ENCODE results near the gene GASK1B.

The GASK1B gene

DNA sequence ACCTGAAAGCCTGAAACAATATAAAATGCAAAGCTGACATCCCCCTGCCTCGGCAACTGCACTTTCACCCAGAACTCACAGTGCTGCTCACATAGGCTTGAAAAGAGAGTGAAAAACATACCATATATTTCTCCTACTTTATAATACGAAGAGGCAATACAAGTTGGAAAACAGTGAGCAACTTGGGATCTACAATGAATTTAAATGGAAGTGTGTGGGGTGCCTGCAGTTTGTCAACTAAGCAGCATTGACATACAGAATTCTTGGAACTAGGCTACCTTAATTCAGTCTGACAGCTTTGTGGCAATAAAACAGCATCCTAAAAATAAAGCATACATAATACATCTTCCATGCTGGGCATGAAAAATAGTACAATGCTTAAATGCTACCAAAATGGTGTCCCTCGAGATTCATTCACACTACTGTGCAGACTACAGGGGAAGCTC is 8.0 kb downstream of the GASK1B start:
- Histone ChIP-seq H3K27ac (ENCODE audit: low read depth, low read length) (no peak overlapping the region), H3K36me3 (ENCODE audit: insufficient read depth, low read length) (no peaks in the 10 kb centered on the region), H3K4me1 (ENCODE audit: control insufficient read depth, insufficient read depth, low read length, unreplicated experiment) (peaks cover 10% of the 10 kb centered on the region), H3K4me3 (ENCODE audit: low read depth, low read length) (no peak overlapping the region), H3K79me2 (ENCODE audit: control insufficient read depth, insufficient read depth, low read length, unreplicated experiment) (no peaks in the 10 kb centered on the region), H2AFZ (ENCODE audit: low read length, unreplicated experiment) (no peak overlapping the region), H3K27me3 (ENCODE audit: insufficient read depth, low read length) (no peaks in the 10 kb centered on the region)

GRCh38 chr4:158163941-158164767 is 8.7 kb downstream of the GASK1B start:
- Histone ChIP-seq H3K27ac (ENCODE audit: low read depth, low read length) (no peak overlapping the region), H3K79me2 (ENCODE audit: control insufficient read depth, insufficient read depth, low read length, unreplicated experiment) (no peaks in the 10 kb centered on the region), H3K4me1 (ENCODE audit: control insufficient read depth, insufficient read depth, low read length, unreplicated experiment) (peaks cover 14% of the 10 kb centered on the region), H3K36me3 (ENCODE audit: insufficient read depth, low read length) (no peaks in the 10 kb centered on the region), H3K4me3 (ENCODE audit: low read depth, low read length) (no peak overlapping the region), H2AFZ (ENCODE audit: low read length, unreplicated experiment) (no peak overlapping the region), H3K27me3 (ENCODE audit: insufficient read depth, low read length) (no peaks in the 10 kb centered on the region)

- Histone ChIP-seq H3K4me3 (ENCODE audit: low read depth, low read length) (no peak overlapping the region), H2AFZ (ENCODE audit: low read length, unreplicated experiment) (no peak overlapping the region), H3K79me2 (ENCODE audit: control insufficient read depth, insufficient read depth, low read length, unreplicated experiment) (no peaks in the 10 kb centered on the region), H3K36me3 (ENCODE audit: insufficient read depth, low read length) (no peaks in the 10 kb centered on the region), H3K4me1 (ENCODE audit: control insufficient read depth, insufficient read depth, low read length, unreplicated experiment) (peaks cover 20% of the 10 kb centered on the region), H3K27ac (ENCODE audit: low read depth, low read length) (no peak overlapping the region), H3K27me3 (ENCODE audit: insufficient read depth, low read length) (no peaks in the 10 kb centered on the region)
Observed at GRCh38 chr4:158162631-158163030, 10.2 kb downstream of the GASK1B start.

GRCh38 chr4:158161551-158162354 is 11.1 kb downstream of the GASK1B start:
- Histone ChIP-seq H3K36me3 (ENCODE audit: insufficient read depth, low read length) (no peaks in the 10 kb centered on the region), H3K27ac (ENCODE audit: low read depth, low read length) (peak overlapping the region; percentile 73), H2AFZ (ENCODE audit: low read length, unreplicated experiment) (peak overlapping the region; percentile 94), H3K79me2 (ENCODE audit: control insufficient read depth, insufficient read depth, low read length, unreplicated experiment) (no peaks in the 10 kb centered on the region), H3K4me1 (ENCODE audit: control insufficient read depth, insufficient read depth, low read length, unreplicated experiment) (peaks cover 20% of the 10 kb centered on the region), H3K27me3 (ENCODE audit: insufficient read depth, low read length) (no peaks in the 10 kb centered on the region), H3K4me3 (ENCODE audit: low read depth, low read length) (no peak overlapping the region)

DNA sequence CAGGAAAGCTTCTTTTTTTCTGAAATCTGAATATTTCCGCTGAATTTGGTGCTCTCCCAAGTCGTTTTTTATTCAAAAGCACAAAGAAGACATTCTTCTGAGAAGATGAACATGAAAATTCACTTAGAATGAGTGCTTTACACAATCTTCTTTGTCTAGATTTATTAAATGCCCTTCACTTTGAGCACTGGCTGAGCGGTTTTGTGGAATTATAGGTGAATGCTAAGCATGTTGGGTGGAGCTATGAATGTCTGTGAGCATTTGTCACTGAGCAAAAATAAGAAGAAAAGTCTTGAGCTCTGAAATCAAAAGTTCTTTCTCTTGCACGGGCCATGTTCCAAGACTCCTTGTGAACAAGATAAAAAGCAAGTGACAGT is 13.1 kb downstream of the GASK1B start:
- Histone ChIP-seq H2AFZ (ENCODE audit: low read length, unreplicated experiment) (no peak overlapping the region), H3K79me2 (ENCODE audit: control insufficient read depth, insufficient read depth, low read length, unreplicated experiment) (no peaks in the 10 kb centered on the region), H3K4me1 (ENCODE audit: control insufficient read depth, insufficient read depth, low read length, unreplicated experiment) (peaks cover 20% of the 10 kb centered on the region), H3K27ac (ENCODE audit: low read depth, low read length) (peak overlapping the region; percentile 1; the same call in 1 of the 2 replicates), H3K4me3 (ENCODE audit: low read depth, low read length) (no peak overlapping the region), H3K27me3 (ENCODE audit: insufficient read depth, low read length) (no peaks in the 10 kb centered on the region), H3K36me3 (ENCODE audit: insufficient read depth, low read length) (no peaks in the 10 kb centered on the region)

GRCh38 chr4:158159054-158159717 is 13.6 kb downstream of the GASK1B start:
- H3K36me3 ChIP-seq (ENCODE audit: insufficient read depth, low read length), result no peaks in the 10 kb centered on the region
- H2AFZ ChIP-seq (ENCODE audit: low read length, unreplicated experiment), result no peak overlapping the region
- peak overlapping the region; percentile 1; the same call in 1 of the 2 replicates for H3K27ac ChIP-seq (ENCODE audit: low read depth, low read length)
- no peaks in the 10 kb centered on the region for H3K79me2 ChIP-seq (ENCODE audit: control insufficient read depth, insufficient read depth, low read length, unreplicated experiment)
- H3K4me1 ChIP-seq (ENCODE audit: control insufficient read depth, insufficient read depth, low read length, unreplicated experiment), result peaks cover 20% of the 10 kb centered on the region
- no peaks in the 10 kb centered on the region for H3K27me3 ChIP-seq (ENCODE audit: insufficient read depth, low read length)
- H3K4me3 ChIP-seq (ENCODE audit: low read depth, low read length), result no peak overlapping the region

DNA sequence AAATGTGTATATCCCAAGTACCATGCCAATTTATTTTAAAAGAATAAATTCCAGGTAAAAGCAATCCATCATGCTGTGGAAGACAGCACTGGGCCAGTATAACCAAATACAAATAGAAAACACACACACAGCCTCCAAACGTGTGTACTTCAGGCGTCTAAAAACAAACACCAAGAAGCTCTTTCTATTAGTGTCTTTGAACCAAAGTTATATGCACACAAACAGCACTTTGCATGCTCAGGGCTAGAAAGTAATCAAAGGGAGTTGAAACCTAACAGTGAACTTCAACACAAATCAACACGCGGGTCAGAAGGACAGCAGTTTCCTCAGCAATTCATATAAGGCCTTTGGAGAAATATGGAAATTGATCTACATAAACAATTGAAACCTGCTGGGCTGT is 15.4 kb downstream of the GASK1B start:
- Histone ChIP-seq H3K36me3 (ENCODE audit: insufficient read depth, low read length) (no peaks in the 10 kb centered on the region), H3K4me1 (ENCODE audit: control insufficient read depth, insufficient read depth, low read length, unreplicated experiment) (peaks cover 20% of the 10 kb centered on the region), H2AFZ (ENCODE audit: low read length, unreplicated experiment) (no peak overlapping the region), H3K4me3 (ENCODE audit: low read depth, low read length) (no peak overlapping the region), H3K79me2 (ENCODE audit: control insufficient read depth, insufficient read depth, low read length, unreplicated experiment) (no peaks in the 10 kb centered on the region), H3K27ac (ENCODE audit: low read depth, low read length) (no peak overlapping the region), H3K27me3 (ENCODE audit: insufficient read depth, low read length) (no peaks in the 10 kb centered on the region)

GRCh38 chr4:158155656-158156356 is 17.0 kb downstream of the GASK1B start:
- peaks cover 10% of the 10 kb centered on the region for H3K4me1 ChIP-seq (ENCODE audit: control insufficient read depth, insufficient read depth, low read length, unreplicated experiment)
- H3K27me3 ChIP-seq (ENCODE audit: insufficient read depth, low read length), result no peaks in the 10 kb centered on the region
- no peak overlapping the region for H3K27ac ChIP-seq (ENCODE audit: low read depth, low read length)
- no peaks in the 10 kb centered on the region for H3K36me3 ChIP-seq (ENCODE audit: insufficient read depth, low read length)
- H3K79me2 ChIP-seq (ENCODE audit: control insufficient read depth, insufficient read depth, low read length, unreplicated experiment), result no peaks in the 10 kb centered on the region
- no peak overlapping the region for H3K4me3 ChIP-seq (ENCODE audit: low read depth, low read length)
- no peak overlapping the region for H2AFZ ChIP-seq (ENCODE audit: low read length, unreplicated experiment)

DNA sequence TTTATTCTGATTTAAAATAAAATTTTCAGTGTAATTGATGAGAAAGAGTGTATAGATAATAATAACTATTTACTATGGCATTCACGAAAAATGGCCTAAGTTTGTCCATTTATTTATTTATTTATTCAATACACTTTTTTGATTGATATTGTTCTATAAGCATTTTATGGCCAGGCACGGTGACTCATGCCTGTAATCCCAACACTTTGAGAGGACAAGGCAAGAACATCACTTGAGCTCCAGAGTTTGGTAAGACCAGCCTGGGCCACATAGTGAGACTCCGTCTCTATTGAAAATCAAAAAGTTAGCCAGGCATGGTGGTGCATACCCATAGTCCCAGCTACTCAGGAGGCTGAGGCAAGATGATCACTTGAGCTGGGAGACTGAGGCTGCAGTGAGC is 25.7 kb downstream of the GASK1B start:
- Histone ChIP-seq H3K27ac (ENCODE audit: low read depth, low read length) (no peak overlapping the region), H2AFZ (ENCODE audit: low read length, unreplicated experiment) (no peak overlapping the region), H3K79me2 (ENCODE audit: control insufficient read depth, insufficient read depth, low read length, unreplicated experiment) (no peaks in the 10 kb centered on the region), H3K27me3 (ENCODE audit: insufficient read depth, low read length) (no peaks in the 10 kb centered on the region), H3K36me3 (ENCODE audit: insufficient read depth, low read length) (no peaks in the 10 kb centered on the region), H3K4me3 (ENCODE audit: low read depth, low read length) (no peak overlapping the region), H3K4me1 (ENCODE audit: control insufficient read depth, insufficient read depth, low read length, unreplicated experiment) (no peaks in the 10 kb centered on the region)

DNA sequence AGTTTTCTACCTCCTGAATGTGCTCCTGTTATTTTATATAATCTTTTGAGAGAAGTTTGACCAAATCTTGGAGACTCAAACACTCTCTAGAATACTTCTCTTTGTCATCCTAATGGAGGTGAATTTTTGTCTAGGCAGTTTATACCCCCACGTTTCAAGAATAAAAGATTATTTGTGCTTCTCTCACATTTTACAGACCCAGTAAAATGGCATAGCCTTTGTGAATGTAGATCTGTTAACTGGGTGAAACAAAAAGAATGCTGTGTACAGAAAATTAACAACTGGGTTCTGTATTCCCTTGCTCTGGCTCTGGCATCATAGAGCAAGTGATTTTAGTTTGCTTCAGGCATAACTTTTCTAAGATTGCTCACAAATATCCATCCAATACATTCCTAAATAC is 26.1 kb downstream of the GASK1B start:
- H2AFZ ChIP-seq (ENCODE audit: low read length, unreplicated experiment), result no peak overlapping the region
- H3K27ac ChIP-seq (ENCODE audit: low read depth, low read length), result no peak overlapping the region
- H3K36me3 ChIP-seq (ENCODE audit: insufficient read depth, low read length), result no peaks in the 10 kb centered on the region
- no peaks in the 10 kb centered on the region for H3K4me1 ChIP-seq (ENCODE audit: control insufficient read depth, insufficient read depth, low read length, unreplicated experiment)
- H3K79me2 ChIP-seq (ENCODE audit: control insufficient read depth, insufficient read depth, low read length, unreplicated experiment), result no peaks in the 10 kb centered on the region
- H3K4me3 ChIP-seq (ENCODE audit: low read depth, low read length), result no peak overlapping the region
- no peaks in the 10 kb centered on the region for H3K27me3 ChIP-seq (ENCODE audit: insufficient read depth, low read length)
